Upper lobe of left lung (tissue), 4 donors: ENCODE measurements around the gene WNK2.

Source experiments
- CTCF ChIP-seq, 6 experiments: fragments of 450-650 bp in 4 of 6; fragments of 200-600 bp in 2 of 6; sonication (generic) in 2 of 6; IDR thresholded peaks; one replicate each; pipeline ENCODE4 v1.5.1; 2016 to 2019; ENCODE audit warnings: antibody characterized with exemption in 6 of 6
- POLR2A ChIP-seq, 4 donors: fragments of 450-650 bp; IDR thresholded peaks; one replicate each; pipeline ENCODE4 v1.5.1; 2016 to 2017; ENCODE audit warnings: antibody characterized with exemption in 4 of 4, mild to moderate bottlenecking in 2 of 4

GRCh38 chr9:93232388-93232960 is 48.5 kb downstream of the WNK2 start:
- TF ChIP-seq POLR2A (IDR thresholded peaks at IDR 0.05), result no peak
- TF ChIP-seq CTCF (IDR thresholded peaks at IDR 0.05), result no peak
